22Rv1 (cell line): ENCODE measurements around the gene NTPCR.

ENCODE experiments used
- CTCF ChIP-seq: fragments of 450-650 bp; IDR thresholded peaks from 2 replicates; pipeline ENCODE4 v1.5.1; 2017; ENCODE audit warnings: mild to moderate bottlenecking
- ZFX ChIP-seq: fragments of 450-650 bp; IDR thresholded peaks from 2 replicates; pipeline ENCODE4 v1.6.1; 2017; ENCODE audit warnings: antibody characterized with exemption, borderline replicate concordance

GRCh38 chr1:232927830-232928505, 22.4 kb upstream of the NTPCR start:
- TF ChIP-seq CTCF: no peak
- TF ChIP-seq ZFX: no peak
